BLaER1 (cell line): Measurements from ENCODE around the gene IFIT1B.

Source experiments
- H3K27ac ChIP-seq: shearing (Covaris generic); formaldehyde crosslinking; 2 replicates; pipeline ENCODE4 v1.8.1; 2022
- H3K27me3 ChIP-seq: shearing (Covaris generic); formaldehyde crosslinking; 2 replicates; pipeline ENCODE4 v1.8.1; 2022
- H3K36me3 ChIP-seq: shearing (Covaris generic); formaldehyde crosslinking; 2 replicates; pipeline ENCODE4 v1.8.1; 2022
- H3K4me1 ChIP-seq: shearing (Covaris generic); formaldehyde crosslinking; 2 replicates; pipeline ENCODE4 v1.8.1; 2022
- H3K4me2 ChIP-seq: shearing (Covaris generic); formaldehyde crosslinking; 2 replicates; pipeline ENCODE4 v1.8.1; 2022
- H3K4me3 ChIP-seq: shearing (Covaris generic); formaldehyde crosslinking; 2 replicates; pipeline ENCODE4 v1.8.1; 2022
- H3K9ac ChIP-seq: shearing (Covaris generic); formaldehyde crosslinking; 2 replicates; pipeline ENCODE4 v1.8.1; 2022
- H3K9me3 ChIP-seq: shearing (Covaris generic); formaldehyde crosslinking; 2 replicates; pipeline ENCODE4 v1.8.1; 2022
- H4K20me1 ChIP-seq: shearing (Covaris generic); formaldehyde crosslinking; 2 replicates; pipeline ENCODE4 v1.8.1; 2022
- Cebpa-rat ChIP-seq: shearing (Covaris generic); IDR thresholded peaks from 2 replicates; pipeline ENCODE4 v1.8.1; 2022

The IFIT1B gene

GRCh38 chr10:89426230-89426868 lies 48.5 kb downstream of the IFIT1B start:
- no peaks in the 10 kb centered on the region for H3K27me3 ChIP-seq
- H3K9me3 ChIP-seq: no peaks in the 10 kb centered on the region
- no peak overlapping the region for H3K9ac ChIP-seq
- H3K27ac ChIP-seq: no peak overlapping the region
- no peak for TF ChIP-seq Cebpa-rat
- H3K36me3 ChIP-seq: peaks cover 4% of the 10 kb centered on the region
- H4K20me1 ChIP-seq: peaks cover 14% of the 10 kb centered on the region; the same call in 1 of the 2 replicates
- no peak overlapping the region for H3K4me2 ChIP-seq
- H3K4me3 ChIP-seq: no peak overlapping the region
- no peaks in the 10 kb centered on the region for H3K4me1 ChIP-seq

GRCh38 chr10:89427629-89428028 lies 49.8 kb downstream of the IFIT1B start:
- TF ChIP-seq Cebpa-rat: no peak
- H4K20me1 ChIP-seq: 0 out of 2 replicates have a peak, but pooled peaks cover 2% of the 10 kb centered on the region
- H3K27ac ChIP-seq: no peak overlapping the region
- no peak overlapping the region for H3K9ac ChIP-seq
- no peaks in the 10 kb centered on the region for H3K27me3 ChIP-seq
- H3K36me3 ChIP-seq: no peaks in the 10 kb centered on the region
- no peaks in the 10 kb centered on the region for H3K9me3 ChIP-seq
- H3K4me1 ChIP-seq: no peaks in the 10 kb centered on the region
- no peak overlapping the region for H3K4me3 ChIP-seq
- no peak overlapping the region for H3K4me2 ChIP-seq

DNA sequence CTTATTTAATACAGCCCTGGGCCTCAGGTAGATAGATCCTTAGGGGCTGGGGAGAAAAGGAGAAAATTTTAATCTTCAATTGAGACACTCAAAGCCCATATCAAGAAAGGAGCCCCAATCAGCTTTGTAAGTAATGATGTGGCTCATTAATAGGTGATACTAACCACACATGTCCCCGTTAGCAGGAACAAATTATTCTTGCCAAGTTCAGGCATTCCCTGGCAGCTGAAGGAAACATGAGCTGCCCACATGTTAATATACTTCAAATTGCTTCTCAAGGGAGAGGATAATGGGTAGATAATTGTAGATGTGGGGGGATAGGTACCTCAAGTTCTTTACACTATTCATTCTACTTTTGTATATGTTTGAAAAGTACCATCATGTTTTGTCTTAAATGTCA lies 51.0 kb downstream of the IFIT1B start:
- H4K20me1 ChIP-seq: no peaks in the 10 kb centered on the region
- no peaks in the 10 kb centered on the region for H3K27me3 ChIP-seq
- H3K4me3 ChIP-seq: no peak overlapping the region
- H3K36me3 ChIP-seq: no peaks in the 10 kb centered on the region
- no peak overlapping the region for H3K27ac ChIP-seq
- H3K4me2 ChIP-seq: no peak overlapping the region
- H3K9me3 ChIP-seq: no peaks in the 10 kb centered on the region
- H3K4me1 ChIP-seq: no peaks in the 10 kb centered on the region
- no peak overlapping the region for H3K9ac ChIP-seq
- no peak for TF ChIP-seq Cebpa-rat

DNA sequence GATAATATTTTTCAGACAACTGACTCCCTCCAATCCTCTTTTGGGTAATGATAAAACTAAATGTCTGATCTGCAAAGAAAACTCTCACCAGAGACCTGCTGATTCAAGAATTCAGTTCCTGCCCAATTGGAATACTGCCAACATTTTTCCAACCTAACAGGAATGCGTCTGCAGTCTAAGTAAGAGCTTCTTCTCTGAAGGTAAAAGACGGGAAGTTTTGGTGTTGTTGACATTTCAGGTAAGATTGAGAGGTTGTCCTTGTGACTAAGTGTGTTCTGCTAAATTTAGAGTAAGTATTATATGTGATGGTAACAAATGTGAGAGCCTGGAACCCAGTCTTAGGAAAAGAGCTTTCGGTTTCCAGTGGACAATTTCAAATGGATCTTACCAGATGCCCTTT lies 54.1 kb downstream of the IFIT1B start:
- Histone ChIP-seq H3K4me3 (no peak overlapping the region), H3K4me2 (no peak overlapping the region), H3K27ac (no peak overlapping the region), H4K20me1 (no peaks in the 10 kb centered on the region), H3K9me3 (no peaks in the 10 kb centered on the region), H3K27me3 (no peaks in the 10 kb centered on the region), H3K4me1 (no peaks in the 10 kb centered on the region), H3K36me3 (no peaks in the 10 kb centered on the region), H3K9ac (no peak overlapping the region)
- TF ChIP-seq Cebpa-rat: no peak
